Pancreas (tissue), 10 donors: Measurements from ENCODE around the gene GET3. TPM values are rescaled to one million over a fixed set of nuclear protein-coding genes. Genes with fewer than 3 reads are reported as not detected.

ENCODE experiments used
- ATAC-seq, 4 donors: fragments of 200-7000 bp; cut with Tn5 transposase; one replicate each; pipeline versions ENCODE4 v1.8.0 to v1.9.1; 2020; ENCODE audit warnings: mild to moderate bottlenecking in 4 of 4, moderate library complexity in 4 of 4
- DNase-seq, 6 donors: peaks; one replicate each; pipeline ENCODE4 v3.0.0-alpha.2; 2020
- FAIRE-seq: peaks from 2 replicates; lab custom pipeline; 2012; peaks lifted over from hg19 to GRCh38; lab: Jason Lieb, UNC
- H3K27ac ChIP-seq, 4 donors: fragments of 200-600 bp; sonication (generic); 1 replicate in 3 of 4; 2 replicates in 1 of 4; pipeline versions ENCODE4 v1.5.0 to v1.8.0; 2020
- H3K27me3 ChIP-seq, 4 donors: fragments of 200-600 bp; one replicate each; pipeline ENCODE4 v1.8.0; 2021
- H3K36me3 ChIP-seq, 3 donors: fragments of 200-600 bp; sonication (generic) in 1 of 3; one replicate each; pipeline versions ENCODE4 v1.5.0 to v1.8.0; 2020 to 2021
- H3K4me1 ChIP-seq, 3 donors: fragments of 200-600 bp; one replicate each; pipeline ENCODE4 v1.8.0; 2021
- H3K4me3 ChIP-seq, 4 donors: fragments of 200-600 bp; sonication (generic) in 2 of 4; one replicate each; pipeline versions ENCODE4 v1.5.0 to v1.8.0; 2020 to 2021
- H3K9me3 ChIP-seq, 4 donors: fragments of 200-600 bp; one replicate each; pipeline ENCODE4 v1.8.0; 2021
- CTCF ChIP-seq, 4 donors: fragments of 200-600 bp; sonication (generic) in 3 of 4; IDR thresholded peaks; one replicate each; pipeline versions ENCODE4 v1.5.0 to v1.8.0; 2021; ENCODE audit warnings: antibody characterized with exemption in 4 of 4
- WGBS, 2 donors: extraction: QIAGEN DNeasy Blood & Tissue Kit; methylation state at CpG; one replicate each; pipeline ENCODE4 v1.1.7; 2013; 5-methylcytosine and 5-hydroxymethylcytosine counted together
- intact Hi-C, 3 donors: fragments of 100-400 bp; cut with DNase I; formaldehyde crosslinking; loops; one replicate each; pipeline versions ENCODE4 v1.11.1 to v1.14.2; 2022
- polyA plus RNA-seq, 2 donors: library from polyadenylated mRNA; stranded (reverse); fragments of 200-250 nt; gene quantifications; one replicate each; pipeline ENCODE4 v1.2.3, GENCODE V29; 2013
- total RNA-seq, 6 donors: library from RNA; stranded (reverse); fragmentation: NEBNext Ultra II Directional in 4 of 6; extraction: Animal tissue kit (Norgen Biotek cat#: 25700) in 4 of 6; gene quantifications; one replicate each; pipeline versions ENCODE4 v1.2.1 to v1.2.4, GENCODE V29; 2021 to 2023
- donor health status: healthy with polysubstance abuse.
- donor health status: DM: no; HTN: no; CAD: no; lungs with moderate emphysema.
- donor health status: DM: no; HTN: no; CAD: no.
- donor health status: control.
- donor health status: control.
- donor health status: Bipolar disorder and iron deficiency.
- donor health status: DM: yes; HTN: yes; CAD: no.
- donor health status: DM: no; HTN: no; CAD: no.
- donor health status: DM: no; HTN: no; CAD: no.
- donor health status: DM: yes; HTN: yes; CAD: no.

GET3 gene
- total and polyA plus RNA-seq, 8 donors, result 16.6 to 48.2 (median 29.8) TPM

DNA sequence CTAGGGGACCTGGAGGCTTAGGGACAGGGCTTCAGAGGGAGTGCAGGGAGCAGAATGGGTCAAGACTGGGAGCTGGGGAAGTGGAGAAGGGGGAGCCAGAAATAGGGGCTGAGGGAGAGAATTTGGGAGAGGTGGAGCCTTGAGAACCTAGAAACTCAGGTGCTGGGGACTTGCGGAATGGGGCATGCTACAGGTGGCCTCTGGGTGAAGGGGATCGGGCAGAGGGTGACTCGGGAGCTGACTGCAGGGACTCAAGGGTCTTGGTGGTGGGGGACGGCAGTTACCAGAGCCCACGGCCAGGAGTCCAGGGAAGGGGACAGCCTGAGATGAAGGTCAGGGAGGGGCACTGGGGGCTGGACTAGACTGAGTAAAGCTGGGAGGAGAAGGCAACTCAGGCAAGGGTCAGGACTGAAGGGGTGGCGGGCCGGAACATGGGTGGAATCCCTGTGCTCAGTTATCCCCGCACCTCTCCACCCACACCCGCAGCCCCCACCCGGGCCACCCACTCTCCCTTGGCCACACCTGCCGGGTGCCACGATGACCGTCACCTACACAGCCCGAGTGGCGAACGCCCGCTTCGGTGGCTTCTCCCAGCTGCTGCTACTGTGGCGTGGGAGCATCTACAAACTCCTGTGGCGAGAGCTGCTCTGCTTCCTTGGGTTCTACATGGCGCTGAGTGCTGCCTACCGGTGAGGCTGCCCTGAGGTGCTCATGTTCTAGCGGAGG lies 14.9 kb downstream of the GET3 start:
- TF ChIP-seq CTCF (IDR thresholded peaks at IDR 0.05), result no peak
- FAIRE-seq, result no peak
- intact Hi-C loops, result loop anchor here in 1 of 3 donors (10.0 kb wide), 1 partner anchor 93 kb away; no protein-coding TSS in a partner anchor
- H3K36me3 ChIP-seq, result peaks cover 0 to 7% (median 0%) of the 10 kb centered on the region in 3 donors
- 51 to 57% methylated on average over 17 to 23 of the region's 23 CpGs for WGBS, 2 donors
- H3K27me3 ChIP-seq, result no peaks in the 10 kb centered on the region
- ATAC-seq, result no peak
- no peak overlapping the region for H3K4me3 ChIP-seq
- no peak overlapping the region for H3K27ac ChIP-seq
- no peaks in the 10 kb centered on the region for H3K4me1 ChIP-seq
- H3K9me3 ChIP-seq, result no peaks in the 10 kb centered on the region
- no peak for DNase-seq

- intact Hi-C loops, result loop anchor here in 1 of 3 donors (10.0 kb wide), 1 partner anchor 90 kb away; no protein-coding TSS in a partner anchor
- FAIRE-seq, result no peak
- Histone ChIP-seq H3K4me3 (no peak overlapping the region), H3K9me3 (no peaks in the 10 kb centered on the region), H3K27me3 (no peaks in the 10 kb centered on the region), H3K27ac (no peak overlapping the region), H3K4me1 (no peaks in the 10 kb centered on the region), H3K36me3 (no peaks in the 10 kb centered on the region)
- DNase-seq, result no peak
- no peak for ATAC-seq
- no peak for TF ChIP-seq CTCF (IDR thresholded peaks at IDR 0.05)
- 51 to 55% methylated on average over 50 of the region's 50 CpGs for WGBS, 2 donors
These were observed 17.3 kb downstream of the GET3 start for GRCh38 chr19:12754465-12755196.

GRCh38 chr19:12756150-12756883 lies 19.0 kb downstream of the GET3 start:
- no peak for TF ChIP-seq CTCF (IDR thresholded peaks at IDR 0.05)
- Histone ChIP-seq H3K4me3 (no peak overlapping the region), H3K36me3 (no peaks in the 10 kb centered on the region), H3K27me3 (no peaks in the 10 kb centered on the region), H3K27ac (no peak overlapping the region), H3K9me3 (no peaks in the 10 kb centered on the region), H3K4me1 (no peaks in the 10 kb centered on the region)
- FAIRE-seq (no peak), ATAC-seq (no peak), DNase-seq (no peak)
- intact Hi-C loops, result loop anchor here in 1 of 3 donors (10.0 kb wide), 1 partner anchor 88 kb away; no protein-coding TSS in a partner anchor
- 66 to 69% methylated on average over 19 of the region's 19 CpGs for WGBS, 2 donors

DNA sequence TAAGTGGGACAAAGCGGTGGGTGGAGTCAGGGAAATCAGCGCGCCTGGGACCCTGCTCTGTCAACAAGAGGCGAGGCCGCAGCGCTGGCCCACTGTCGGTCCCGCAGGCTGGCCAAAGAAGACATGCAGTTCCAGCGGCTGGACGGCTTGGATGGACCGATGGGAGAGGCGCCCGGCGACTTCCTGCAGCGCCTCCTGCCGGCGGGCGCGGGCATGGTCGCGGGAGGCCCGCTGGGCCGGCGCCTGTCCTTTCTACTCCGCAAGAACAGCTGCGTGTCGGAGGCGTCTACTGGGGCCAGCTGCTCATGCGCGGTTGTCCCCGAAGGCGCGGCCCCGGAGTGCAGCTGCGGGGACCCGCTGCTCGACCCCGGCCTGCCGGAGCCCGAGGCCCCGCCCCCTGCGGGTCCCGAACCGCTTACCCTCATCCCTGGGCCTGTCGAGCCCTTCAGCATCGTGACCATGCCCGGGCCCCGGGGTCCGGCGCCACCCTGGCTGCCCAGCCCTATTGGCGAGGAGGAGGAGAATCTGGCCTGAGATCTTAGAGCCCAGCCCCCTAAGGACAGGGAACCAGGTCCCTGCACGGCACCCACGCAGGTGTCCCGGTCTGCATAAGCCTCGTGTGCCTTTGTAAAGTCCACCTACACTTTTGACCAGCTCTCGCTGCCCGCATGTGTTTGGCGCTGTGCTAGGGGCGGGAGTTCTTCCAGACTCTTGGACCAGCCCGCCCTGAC lies 20.4 kb downstream of the GET3 start:
- ATAC-seq (peak; percentile 86 to 91 (median 90)), DNase-seq (peak; percentile 53 to 88 (median 78)), FAIRE-seq (no peak)
- Histone ChIP-seq H3K4me1 (no peaks in the 10 kb centered on the region), H3K9me3 (no peaks in the 10 kb centered on the region), H3K4me3 (peak overlapping the region in 3 of 4 donors; percentile 1 to 38 (median 23)), H3K27me3 (no peaks in the 10 kb centered on the region), H3K36me3 (peaks cover 0 to 2% (median 0%) of the 10 kb centered on the region in 3 donors), H3K27ac (no peak overlapping the region)
- peak; percentile 81 to 96 (median 92) for TF ChIP-seq CTCF (IDR thresholded peaks at IDR 0.05)
- WGBS, 2 donors, result 3 to 4% methylated on average over 47 to 60 of the region's 60 CpGs
- intact Hi-C loops, result loop anchor here in 1 of 3 donors (10.0 kb wide), 1 partner anchor 87 kb away; no protein-coding TSS in a partner anchor
